ENCODE measurements around the gene NIPAL3.
A peak's percentile ranks its signal among the peaks of the same experiment; 100 is the strongest.

NIPAL3 gene

DNA sequence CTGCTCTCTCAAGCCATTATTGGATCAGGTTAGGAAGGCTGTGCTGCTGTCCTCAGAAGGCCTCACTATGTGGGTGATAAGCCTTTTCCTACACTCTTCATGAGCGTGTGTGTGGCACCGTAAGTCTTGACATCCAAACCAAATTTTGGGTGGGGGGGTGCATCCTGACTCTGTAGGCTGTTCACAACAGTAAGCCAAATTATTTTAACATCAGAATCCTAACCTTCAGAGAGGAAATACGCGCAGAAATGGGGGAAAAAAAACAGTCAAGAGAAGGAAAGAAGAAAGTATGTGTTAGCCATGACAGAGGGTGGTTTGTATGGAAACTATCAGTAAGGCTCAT lies 23.0 kb upstream of the NIPAL3 start:
- Mint-ChIP-seq H3K36me3 (ENCODE audit: low read depth) (peaks cover 3% of the 10 kb centered on the region), H3K4me3 (no peak overlapping the region), H3K27me3 (ENCODE audit: low read depth) (peaks cover 5% of the 10 kb centered on the region), H3K4me1 (peaks cover 33% of the 10 kb centered on the region), H3K27ac (peak overlapping the region in 2 of 3 experiments; percentile 16 to 69), H3K9me3 (no peaks in the 10 kb centered on the region)
- TF ChIP-seq, protein P1, sequence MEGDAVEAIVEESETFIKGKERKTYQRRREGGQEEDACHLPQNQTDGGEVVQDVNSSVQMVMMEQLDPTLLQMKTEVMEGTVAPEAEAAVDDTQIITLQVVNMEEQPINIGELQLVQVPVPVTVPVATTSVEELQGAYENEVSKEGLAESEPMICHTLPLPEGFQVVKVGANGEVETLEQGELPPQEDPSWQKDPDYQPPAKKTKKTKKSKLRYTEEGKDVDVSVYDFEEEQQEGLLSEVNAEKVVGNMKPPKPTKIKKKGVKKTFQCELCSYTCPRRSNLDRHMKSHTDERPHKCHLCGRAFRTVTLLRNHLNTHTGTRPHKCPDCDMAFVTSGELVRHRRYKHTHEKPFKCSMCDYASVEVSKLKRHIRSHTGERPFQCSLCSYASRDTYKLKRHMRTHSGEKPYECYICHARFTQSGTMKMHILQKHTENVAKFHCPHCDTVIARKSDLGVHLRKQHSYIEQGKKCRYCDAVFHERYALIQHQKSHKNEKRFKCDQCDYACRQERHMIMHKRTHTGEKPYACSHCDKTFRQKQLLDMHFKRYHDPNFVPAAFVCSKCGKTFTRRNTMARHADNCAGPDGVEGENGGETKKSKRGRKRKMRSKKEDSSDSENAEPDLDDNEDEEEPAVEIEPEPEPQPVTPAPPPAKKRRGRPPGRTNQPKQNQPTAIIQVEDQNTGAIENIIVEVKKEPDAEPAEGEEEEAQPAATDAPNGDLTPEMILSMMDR (IDR thresholded peaks at IDR 0.05; ENCODE audit: unreplicated experiment in 3 of 3), result peak in 1 of 3 experiments; percentile 39

DNA sequence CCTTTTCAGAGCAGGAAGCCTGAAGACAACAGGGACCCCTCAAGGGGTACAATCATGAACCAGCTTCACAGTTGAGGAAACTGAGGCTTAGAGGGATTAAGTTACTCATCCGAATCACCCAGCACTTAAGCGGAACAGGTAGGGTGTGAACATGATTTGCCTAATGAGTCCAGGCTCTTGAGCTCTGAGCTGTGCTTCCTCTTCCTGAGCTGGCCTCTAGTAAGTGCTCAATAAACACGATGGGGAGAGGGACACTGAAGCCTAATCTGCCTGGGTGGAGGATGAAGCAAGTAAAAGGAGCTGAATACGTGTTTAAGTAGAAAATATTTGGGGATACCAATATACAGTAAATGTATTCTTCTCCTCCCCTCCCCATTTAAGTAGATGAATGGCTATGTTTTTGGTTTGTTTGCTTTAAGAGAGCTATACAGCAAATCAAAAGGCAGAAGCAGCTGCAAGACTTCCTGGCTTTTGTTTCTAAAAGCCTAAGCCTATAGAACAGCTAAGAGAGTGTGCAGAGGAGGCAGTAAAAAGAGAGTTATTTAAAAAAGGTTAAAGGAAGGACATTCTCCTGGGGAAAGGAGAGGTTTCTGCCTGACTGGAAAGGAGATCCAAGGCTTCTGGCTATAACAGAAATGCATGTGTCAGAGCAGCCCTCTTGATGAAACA lies 22.5 kb upstream of the NIPAL3 start:
- peaks cover 3% of the 10 kb centered on the region for H3K36me3 Mint-ChIP-seq (ENCODE audit: low read depth)
- H3K4me1 Mint-ChIP-seq, result peaks cover 33% of the 10 kb centered on the region
- peaks cover 5% of the 10 kb centered on the region for H3K27me3 Mint-ChIP-seq (ENCODE audit: low read depth)
- H3K4me3 Mint-ChIP-seq, result no peak overlapping the region
- peak overlapping the region; percentile 20 to 69 (median 29) for H3K27ac Mint-ChIP-seq
- TF ChIP-seq, protein P1 (IDR thresholded peaks at IDR 0.05; ENCODE audit: unreplicated experiment in 3 of 3), result no peak
- H3K9me3 Mint-ChIP-seq, result no peaks in the 10 kb centered on the region

DNA sequence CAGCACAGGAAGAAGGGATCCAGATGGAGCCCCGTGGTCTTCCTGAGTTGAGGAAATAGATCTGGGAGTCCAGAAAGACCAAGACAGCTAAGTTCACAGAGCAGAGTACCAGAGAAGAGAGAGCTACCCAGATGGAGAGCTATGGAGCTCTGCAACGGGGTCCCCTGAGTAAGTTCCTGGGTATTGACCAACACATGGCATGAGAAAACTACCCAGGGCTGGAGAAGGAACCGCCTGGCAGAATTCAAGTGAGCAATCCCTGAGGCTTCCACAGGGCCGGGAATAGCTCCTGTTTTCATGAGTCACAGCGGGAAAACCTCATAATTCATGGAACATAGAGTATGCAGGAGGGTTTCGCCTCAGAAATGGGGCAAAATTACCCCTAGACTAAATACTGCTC lies 21.7 kb upstream of the NIPAL3 start:
- Mint-ChIP-seq H3K9me3 (no peaks in the 10 kb centered on the region), H3K4me3 (no peak overlapping the region), H3K27me3 (ENCODE audit: low read depth) (peaks cover 5% of the 10 kb centered on the region), H3K36me3 (ENCODE audit: low read depth) (peaks cover 3% of the 10 kb centered on the region), H3K4me1 (peaks cover 33% of the 10 kb centered on the region), H3K27ac (peak overlapping the region; percentile 20 to 69 (median 29))
- TF ChIP-seq, protein P1 (IDR thresholded peaks at IDR 0.05; ENCODE audit: unreplicated experiment in 3 of 3), result no peak

DNA sequence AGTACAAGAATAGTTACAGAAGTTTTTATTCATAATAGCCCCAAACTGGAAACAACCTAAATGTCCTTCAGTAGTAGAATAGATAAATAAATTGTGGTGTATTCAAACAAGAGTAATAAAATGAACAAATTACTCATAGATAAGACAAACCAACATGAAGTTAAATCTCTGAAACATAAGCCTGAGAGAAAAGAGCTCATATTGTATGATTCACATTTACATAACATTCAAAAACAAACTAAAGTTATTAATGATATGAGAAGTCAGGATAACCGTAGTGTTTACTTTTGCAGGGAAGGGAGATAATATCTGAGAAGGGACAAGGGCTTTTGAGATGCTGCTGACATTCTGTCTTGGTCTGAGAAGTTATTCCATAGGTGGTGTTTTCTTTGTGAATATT lies 15.5 kb upstream of the NIPAL3 start:
- TF ChIP-seq, protein P1 (IDR thresholded peaks at IDR 0.05; ENCODE audit: unreplicated experiment in 3 of 3), result no peak
- H3K27me3 Mint-ChIP-seq (ENCODE audit: low read depth), result no peaks in the 10 kb centered on the region
- no peak overlapping the region for H3K27ac Mint-ChIP-seq
- H3K36me3 Mint-ChIP-seq (ENCODE audit: low read depth), result peaks cover 12% of the 10 kb centered on the region
- no peaks in the 10 kb centered on the region for H3K4me1 Mint-ChIP-seq
- H3K9me3 Mint-ChIP-seq, result no peaks in the 10 kb centered on the region
- H3K4me3 Mint-ChIP-seq, result no peak overlapping the region

DNA sequence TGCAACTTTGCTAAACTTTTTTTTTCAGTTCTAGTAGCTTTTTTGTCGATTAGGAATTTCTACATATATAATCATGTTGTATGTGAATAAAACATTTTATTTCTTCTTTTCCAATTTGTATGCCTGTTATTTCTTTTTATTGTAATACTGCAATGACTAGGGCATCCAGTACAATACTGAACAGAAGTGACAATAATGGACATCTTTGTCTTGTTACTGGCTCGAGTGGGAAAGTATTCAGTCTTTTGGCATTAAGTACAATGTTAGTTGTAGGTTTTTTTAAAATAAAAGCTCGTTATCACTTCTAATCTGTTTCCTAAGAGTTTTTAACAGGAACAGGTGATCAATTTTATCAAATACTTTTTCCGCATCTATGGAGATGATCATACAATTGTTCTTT lies 11.8 kb upstream of the NIPAL3 start:
- H3K27me3 Mint-ChIP-seq (ENCODE audit: low read depth), result no peaks in the 10 kb centered on the region
- peaks cover 12% of the 10 kb centered on the region for H3K36me3 Mint-ChIP-seq (ENCODE audit: low read depth)
- TF ChIP-seq, protein P1 (IDR thresholded peaks at IDR 0.05; ENCODE audit: unreplicated experiment in 3 of 3), result no peak
- no peak overlapping the region for H3K27ac Mint-ChIP-seq
- H3K9me3 Mint-ChIP-seq, result peaks cover 5% of the 10 kb centered on the region
- H3K4me3 Mint-ChIP-seq, result no peak overlapping the region
- no peaks in the 10 kb centered on the region for H3K4me1 Mint-ChIP-seq

DNA sequence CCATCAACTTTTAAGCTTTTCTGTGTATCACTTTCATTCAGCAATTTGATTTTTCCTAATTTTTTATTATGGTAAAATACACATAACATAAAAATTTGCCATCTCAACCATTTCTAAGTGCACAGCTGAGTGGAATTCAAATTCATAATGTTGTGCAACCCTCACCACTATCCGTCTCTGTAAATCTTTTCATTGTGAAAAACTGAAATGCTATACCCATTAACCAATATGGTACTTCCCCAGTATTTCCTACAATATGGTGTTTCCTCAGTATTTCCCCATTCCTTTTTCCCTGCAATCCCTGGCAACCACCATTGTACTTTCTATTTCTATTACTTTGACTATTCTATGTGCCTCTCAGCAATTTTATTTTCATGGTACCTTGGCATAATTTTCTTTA lies 8.8 kb upstream of the NIPAL3 start:
- Mint-ChIP-seq H3K4me3 (no peak overlapping the region), H3K36me3 (ENCODE audit: low read depth) (peaks cover 9% of the 10 kb centered on the region), H3K27me3 (ENCODE audit: low read depth) (no peaks in the 10 kb centered on the region), H3K9me3 (peaks cover 5% of the 10 kb centered on the region), H3K27ac (no peak overlapping the region), H3K4me1 (no peaks in the 10 kb centered on the region)
- TF ChIP-seq, protein P1 (IDR thresholded peaks at IDR 0.05; ENCODE audit: unreplicated experiment in 3 of 3), result no peak

Data from nephron (organoid).